ENCODE data around the gene STARD4. TPM values are rescaled to one million over a fixed set of nuclear protein-coding genes. Genes with fewer than 3 reads are reported as not detected.

STARD4 gene
- total RNA-seq, 1 experiment from 2014 or later = 29.3 TPM

- Histone ChIP-seq H3K9me3 (ENCODE audit: low read length) (no peaks in the 10 kb centered on the region), H3K36me3 (ENCODE audit: insufficient read depth, low read length) (no peaks in the 10 kb centered on the region), H3K9me2 (replicated peaks; ENCODE audit: insufficient read depth, low read length) (no peaks in the 10 kb centered on the region), H3K4me1 (ENCODE audit: low read length) (no peaks in the 10 kb centered on the region), H3K4me3 (ENCODE audit: low read length) (no peak overlapping the region), H4K20me1 (ENCODE audit: insufficient read depth, low read depth, low read length) (no peaks in the 10 kb centered on the region), H3K27me3 (ENCODE audit: low read length) (no peaks in the 10 kb centered on the region), H2AFZ (ENCODE audit: low read length) (no peak overlapping the region), H3K79me2 (ENCODE audit: low read length) (no peaks in the 10 kb centered on the region), H3K4me2 (ENCODE audit: low read depth, low read length, poor library complexity, severe bottlenecking) (no peak overlapping the region), H3K9ac (ENCODE audit: low read length) (no peak overlapping the region), H3K27ac (ENCODE audit: low read length) (no peak overlapping the region)
- no peak for DNase-seq
Measured at GRCh38 chr5:111552492-111552891, 40.2 kb upstream of the STARD4 start.

- Histone ChIP-seq H4K20me1 (ENCODE audit: insufficient read depth, low read depth, low read length) (no peaks in the 10 kb centered on the region), H3K27ac (ENCODE audit: low read length) (no peak overlapping the region), H3K4me2 (ENCODE audit: low read depth, low read length, poor library complexity, severe bottlenecking) (no peak overlapping the region), H2AFZ (ENCODE audit: low read length) (no peak overlapping the region), H3K36me3 (ENCODE audit: insufficient read depth, low read length) (no peaks in the 10 kb centered on the region), H3K79me2 (ENCODE audit: low read length) (no peaks in the 10 kb centered on the region), H3K9me2 (replicated peaks; ENCODE audit: insufficient read depth, low read length) (no peaks in the 10 kb centered on the region), H3K9ac (ENCODE audit: low read length) (no peak overlapping the region), H3K4me3 (ENCODE audit: low read length) (no peak overlapping the region), H3K4me1 (ENCODE audit: low read length) (no peaks in the 10 kb centered on the region), H3K9me3 (ENCODE audit: low read length) (no peaks in the 10 kb centered on the region), H3K27me3 (ENCODE audit: low read length) (no peaks in the 10 kb centered on the region)
- no peak for DNase-seq
Measured at GRCh38 chr5:111551569-111552275, 39.4 kb upstream of the STARD4 start.

GRCh38 chr5:111551161-111551560 is 38.8 kb upstream of the STARD4 start:
- Histone ChIP-seq H3K4me1 (ENCODE audit: low read length) (no peaks in the 10 kb centered on the region), H3K9ac (ENCODE audit: low read length) (no peak overlapping the region), H3K27me3 (ENCODE audit: low read length) (no peaks in the 10 kb centered on the region), H3K36me3 (ENCODE audit: insufficient read depth, low read length) (no peaks in the 10 kb centered on the region), H3K9me3 (ENCODE audit: low read length) (no peaks in the 10 kb centered on the region), H4K20me1 (ENCODE audit: insufficient read depth, low read depth, low read length) (no peaks in the 10 kb centered on the region), H3K4me3 (ENCODE audit: low read length) (no peak overlapping the region), H3K79me2 (ENCODE audit: low read length) (no peaks in the 10 kb centered on the region), H3K4me2 (ENCODE audit: low read depth, low read length, poor library complexity, severe bottlenecking) (no peak overlapping the region), H2AFZ (ENCODE audit: low read length) (no peak overlapping the region), H3K27ac (ENCODE audit: low read length) (no peak overlapping the region), H3K9me2 (replicated peaks; ENCODE audit: insufficient read depth, low read length) (no peaks in the 10 kb centered on the region)
- no peak for DNase-seq

GRCh38 chr5:111550282-111551020 is 38.1 kb upstream of the STARD4 start:
- H3K4me3 ChIP-seq (ENCODE audit: low read length) = no peak overlapping the region
- peak; percentile 89 for DNase-seq
- H3K4me2 ChIP-seq (ENCODE audit: low read depth, low read length, poor library complexity, severe bottlenecking) = no peak overlapping the region
- H3K9me2 ChIP-seq (replicated peaks; ENCODE audit: insufficient read depth, low read length) = no peaks in the 10 kb centered on the region
- no peaks in the 10 kb centered on the region for H3K9me3 ChIP-seq (ENCODE audit: low read length)
- H4K20me1 ChIP-seq (ENCODE audit: insufficient read depth, low read depth, low read length) = no peaks in the 10 kb centered on the region
- H3K4me1 ChIP-seq (ENCODE audit: low read length) = no peaks in the 10 kb centered on the region
- H3K9ac ChIP-seq (ENCODE audit: low read length) = no peak overlapping the region
- H3K27me3 ChIP-seq (ENCODE audit: low read length) = no peaks in the 10 kb centered on the region
- H3K79me2 ChIP-seq (ENCODE audit: low read length) = no peaks in the 10 kb centered on the region
- no peaks in the 10 kb centered on the region for H3K36me3 ChIP-seq (ENCODE audit: insufficient read depth, low read length)
- no peak overlapping the region for H2AFZ ChIP-seq (ENCODE audit: low read length)
- no peak overlapping the region for H3K27ac ChIP-seq (ENCODE audit: low read length)

GRCh38 chr5:111548992-111549649 is 36.8 kb upstream of the STARD4 start:
- Histone ChIP-seq H3K27me3 (ENCODE audit: low read length) (no peaks in the 10 kb centered on the region), H3K4me1 (ENCODE audit: low read length) (no peaks in the 10 kb centered on the region), H4K20me1 (ENCODE audit: insufficient read depth, low read depth, low read length) (no peaks in the 10 kb centered on the region), H3K9me3 (ENCODE audit: low read length) (no peaks in the 10 kb centered on the region), H3K4me2 (ENCODE audit: low read depth, low read length, poor library complexity, severe bottlenecking) (no peak overlapping the region), H3K27ac (ENCODE audit: low read length) (no peak overlapping the region), H3K36me3 (ENCODE audit: insufficient read depth, low read length) (no peaks in the 10 kb centered on the region), H3K9me2 (replicated peaks; ENCODE audit: insufficient read depth, low read length) (no peaks in the 10 kb centered on the region), H2AFZ (ENCODE audit: low read length) (no peak overlapping the region), H3K4me3 (ENCODE audit: low read length) (no peak overlapping the region), H3K79me2 (ENCODE audit: low read length) (no peaks in the 10 kb centered on the region), H3K9ac (ENCODE audit: low read length) (no peak overlapping the region)
- DNase-seq = no peak

- no peaks in the 10 kb centered on the region for H3K36me3 ChIP-seq (ENCODE audit: insufficient read depth, low read length)
- DNase-seq = no peak
- H3K4me2 ChIP-seq (ENCODE audit: low read depth, low read length, poor library complexity, severe bottlenecking) = no peak overlapping the region
- H3K79me2 ChIP-seq (ENCODE audit: low read length) = no peaks in the 10 kb centered on the region
- no peaks in the 10 kb centered on the region for H3K4me1 ChIP-seq (ENCODE audit: low read length)
- H3K9me2 ChIP-seq (replicated peaks; ENCODE audit: insufficient read depth, low read length) = no peaks in the 10 kb centered on the region
- no peak overlapping the region for H3K4me3 ChIP-seq (ENCODE audit: low read length)
- no peaks in the 10 kb centered on the region for H3K27me3 ChIP-seq (ENCODE audit: low read length)
- H2AFZ ChIP-seq (ENCODE audit: low read length) = no peak overlapping the region
- no peaks in the 10 kb centered on the region for H4K20me1 ChIP-seq (ENCODE audit: insufficient read depth, low read depth, low read length)
- no peak overlapping the region for H3K27ac ChIP-seq (ENCODE audit: low read length)
- no peak overlapping the region for H3K9ac ChIP-seq (ENCODE audit: low read length)
- H3K9me3 ChIP-seq (ENCODE audit: low read length) = no peaks in the 10 kb centered on the region
Measured at GRCh38 chr5:111548348-111548950, 36.1 kb upstream of the STARD4 start.

- Histone ChIP-seq H3K9me2 (replicated peaks; ENCODE audit: insufficient read depth, low read length) (no peaks in the 10 kb centered on the region), H3K9ac (ENCODE audit: low read length) (no peak overlapping the region), H3K79me2 (ENCODE audit: low read length) (no peaks in the 10 kb centered on the region), H3K4me2 (ENCODE audit: low read depth, low read length, poor library complexity, severe bottlenecking) (no peak overlapping the region), H3K4me1 (ENCODE audit: low read length) (no peaks in the 10 kb centered on the region), H3K27ac (ENCODE audit: low read length) (no peak overlapping the region), H2AFZ (ENCODE audit: low read length) (no peak overlapping the region), H3K36me3 (ENCODE audit: insufficient read depth, low read length) (no peaks in the 10 kb centered on the region), H3K9me3 (ENCODE audit: low read length) (no peaks in the 10 kb centered on the region), H3K27me3 (ENCODE audit: low read length) (no peaks in the 10 kb centered on the region), H4K20me1 (ENCODE audit: insufficient read depth, low read depth, low read length) (no peaks in the 10 kb centered on the region), H3K4me3 (ENCODE audit: low read length) (no peak overlapping the region)
- DNase-seq = no peak
Measured at GRCh38 chr5:111545031-111545430, 32.7 kb upstream of the STARD4 start.
